ENCODE data around the gene PXDN.

PXDN gene

GRCh38 chr2:1673160-1673944 is 71.0 kb downstream of the PXDN start:
- DNase-seq (ENCODE audit: low read depth in 2 of 3, low spot score in 1 of 3) = no peak

GRCh38 chr2:1672738-1673137 is 71.6 kb downstream of the PXDN start:
- DNase-seq (ENCODE audit: low read depth in 2 of 3, low spot score in 1 of 3) = no peak

GRCh38 chr2:1671916-1672315 is 72.4 kb downstream of the PXDN start:
- DNase-seq (ENCODE audit: low read depth in 2 of 3, low spot score in 1 of 3) = no peak

GRCh38 chr2:1670636-1671035 is 73.7 kb downstream of the PXDN start:
- DNase-seq (ENCODE audit: low read depth in 2 of 3, low spot score in 1 of 3) = no peak

GRCh38 chr2:1665761-1666505 is 78.4 kb downstream of the PXDN start:
- no peak for DNase-seq (ENCODE audit: low read depth in 2 of 3, low spot score in 1 of 3)

- no peak for DNase-seq (ENCODE audit: low read depth in 2 of 3, low spot score in 1 of 3)
These were observed 79.6 kb downstream of the PXDN start for GRCh38 chr2:1664698-1665097.

- no peak for DNase-seq (ENCODE audit: low read depth in 2 of 3, low spot score in 1 of 3)
These were observed 80.2 kb downstream of the PXDN start for GRCh38 chr2:1664076-1664605.

- no peak for DNase-seq (ENCODE audit: low read depth in 2 of 3, low spot score in 1 of 3)
These were observed 80.7 kb downstream of the PXDN start for GRCh38 chr2:1663621-1664020.

- DNase-seq (ENCODE audit: low read depth in 2 of 3, low spot score in 1 of 3) = no peak
These were observed 81.6 kb downstream of the PXDN start for GRCh38 chr2:1662606-1663180.

- DNase-seq (ENCODE audit: low read depth in 2 of 3, low spot score in 1 of 3) = no peak
These were observed 82.3 kb downstream of the PXDN start for GRCh38 chr2:1661891-1662605.

- no peak for DNase-seq (ENCODE audit: low read depth in 2 of 3, low spot score in 1 of 3)
These were observed 83.4 kb downstream of the PXDN start for GRCh38 chr2:1660656-1661640.

- no peak for DNase-seq (ENCODE audit: low read depth in 2 of 3, low spot score in 1 of 3)
These were observed 84.3 kb downstream of the PXDN start for GRCh38 chr2:1659951-1660565.

- DNase-seq (ENCODE audit: low read depth in 2 of 3, low spot score in 1 of 3) = no peak
These were observed 85.7 kb downstream of the PXDN start for GRCh38 chr2:1658394-1659151.

- no peak for DNase-seq (ENCODE audit: low read depth in 2 of 3, low spot score in 1 of 3)
These were observed 87.1 kb downstream of the PXDN start for GRCh38 chr2:1656961-1657841.

- DNase-seq (ENCODE audit: low read depth in 2 of 3, low spot score in 1 of 3) = no peak
These were observed 87.9 kb downstream of the PXDN start for GRCh38 chr2:1656326-1656960.

- DNase-seq (ENCODE audit: low read depth in 2 of 3, low spot score in 1 of 3) = no peak
These were observed 88.9 kb downstream of the PXDN start for GRCh38 chr2:1655461-1655860.

GRCh38 chr2:1654696-1655374 is 89.5 kb downstream of the PXDN start:
- DNase-seq (ENCODE audit: low read depth in 2 of 3, low spot score in 1 of 3) = no peak

Data from stimulated activated CD4-positive, alpha-beta T cell treated with anti-CD3 and anti-CD28 coated beads, Interleukin-12 subunit alpha, Interleukin-12 subunit beta, amount 100 ng/mL, for 48 hours (primary cell).